Measurements from ENCODE around the gene TPSD1. TPM values are rescaled to one million over a fixed set of nuclear protein-coding genes. Genes with fewer than 3 reads are reported as not detected.

The TPSD1 gene
- not detected in 2 replicates for total RNA-seq

GRCh38 chr16:1255276-1256122 is at the start of gene TPSD1:
Gene TPSD1 (plus strand): TSS chr16:1256069. CDS start chr16:1256281, 212 bp downstream.

GRCh38 chr16:1225051-1225451 is 30.8 kb upstream of the TPSD1 start, which contains the start of gene TPSG1:
Gene TPSG1 (minus strand): TSS chr16:1225268. CDS start chr16:1225252, 16 bp downstream.

GRCh38 chr16:1230084-1230470 is 25.8 kb upstream of the TPSD1 start, which contains the start of gene TPSB2:
Gene TPSB2 (minus strand): TSS chr16:1230184. CDS start chr16:1229951, 233 bp downstream.

GRCh38 chr16:1240436-1240835 is 15.4 kb upstream of the TPSD1 start, which contains the start of gene TPSAB1:
Gene TPSAB1 (plus strand): TSS chr16:1240705. CDS start chr16:1240939, 234 bp downstream.

Other genes starting within 250 kb of the TPSD1 start
- gene SSTR5, start 183.3 kb upstream of the TPSD1 start, total RNA-seq: 0.32 TPM in 1 of 2 replicates, not detected in the other
- not detected in 2 replicates for gene C1QTNF8, start 159.8 kb upstream of the TPSD1 start, total RNA-seq
- 2.7 and 9.6 TPM in 2 replicates for gene CACNA1H, start 103.0 kb upstream of the TPSD1 start, total RNA-seq
- not detected in 2 replicates for gene TPSG1, start 30.8 kb upstream of the TPSD1 start, total RNA-seq
- not detected in 2 replicates for gene TPSB2, start 25.9 kb upstream of the TPSD1 start, total RNA-seq
- not detected in 2 replicates for gene TPSAB1, start 15.4 kb upstream of the TPSD1 start, total RNA-seq
- gene UBE2I, start 53.6 kb downstream of the TPSD1 start, total RNA-seq: 69.0 and 69.3 TPM in 2 replicates
- gene BAIAP3, start 77.6 kb downstream of the TPSD1 start, total RNA-seq: 0.52 and 2.4 TPM in 2 replicates
- 42.1 and 84.8 TPM in 2 replicates for gene TSR3, start 95.8 kb downstream of the TPSD1 start, total RNA-seq
- gene GNPTG, start 95.9 kb downstream of the TPSD1 start, total RNA-seq: 32.6 and 38.9 TPM in 2 replicates
- gene UNKL, start 158.6 kb downstream of the TPSD1 start, total RNA-seq: 9.4 and 25.2 TPM in 2 replicates
- gene UQCC4, start 164.7 kb downstream of the TPSD1 start, total RNA-seq: 18.4 and 19.4 TPM in 2 replicates
- gene PERCC1, start 175.0 kb downstream of the TPSD1 start, total RNA-seq: not detected in 2 replicates
- 0.80 TPM in 1 of 2 replicates, not detected in the other for gene CCDC154, start 188.5 kb downstream of the TPSD1 start, total RNA-seq
- 36.4 and 41.1 TPM in 2 replicates for gene CLCN7, start 219.0 kb downstream of the TPSD1 start, total RNA-seq
- not detected in 2 replicates for gene PTX4, start 232.9 kb downstream of the TPSD1 start, total RNA-seq
- gene TELO2, start 237.3 kb downstream of the TPSD1 start, total RNA-seq: 15.0 and 31.0 TPM in 2 replicates